ENCODE data around the gene DCHS2.

DNA sequence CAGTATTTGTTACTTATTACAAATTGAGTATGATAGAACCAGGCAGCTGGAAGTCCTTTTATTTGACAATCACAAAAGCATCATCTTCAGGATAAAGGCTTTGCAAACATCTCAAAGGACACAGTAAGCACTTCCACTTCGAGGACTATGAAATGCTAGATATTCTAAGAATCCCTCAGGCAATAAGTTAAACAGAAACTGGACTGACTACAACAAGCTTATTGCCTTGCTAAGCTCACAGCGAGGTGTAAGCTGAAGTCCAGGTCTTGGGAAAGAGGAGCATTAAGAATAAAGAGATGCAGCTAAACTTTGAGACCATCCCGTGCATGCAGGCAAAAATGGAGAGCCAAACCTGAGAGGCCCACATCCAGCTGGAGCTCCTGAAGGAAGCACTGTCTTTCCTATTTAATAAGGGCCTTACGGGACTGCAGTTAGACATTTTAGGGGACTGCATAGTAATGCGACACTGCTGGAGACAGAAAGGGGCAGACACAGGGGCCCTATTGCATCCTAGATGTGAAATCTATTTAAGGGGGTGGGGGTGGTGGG, 38.7 kb downstream of the DCHS2 start:
- TF ChIP-seq, protein P1, sequence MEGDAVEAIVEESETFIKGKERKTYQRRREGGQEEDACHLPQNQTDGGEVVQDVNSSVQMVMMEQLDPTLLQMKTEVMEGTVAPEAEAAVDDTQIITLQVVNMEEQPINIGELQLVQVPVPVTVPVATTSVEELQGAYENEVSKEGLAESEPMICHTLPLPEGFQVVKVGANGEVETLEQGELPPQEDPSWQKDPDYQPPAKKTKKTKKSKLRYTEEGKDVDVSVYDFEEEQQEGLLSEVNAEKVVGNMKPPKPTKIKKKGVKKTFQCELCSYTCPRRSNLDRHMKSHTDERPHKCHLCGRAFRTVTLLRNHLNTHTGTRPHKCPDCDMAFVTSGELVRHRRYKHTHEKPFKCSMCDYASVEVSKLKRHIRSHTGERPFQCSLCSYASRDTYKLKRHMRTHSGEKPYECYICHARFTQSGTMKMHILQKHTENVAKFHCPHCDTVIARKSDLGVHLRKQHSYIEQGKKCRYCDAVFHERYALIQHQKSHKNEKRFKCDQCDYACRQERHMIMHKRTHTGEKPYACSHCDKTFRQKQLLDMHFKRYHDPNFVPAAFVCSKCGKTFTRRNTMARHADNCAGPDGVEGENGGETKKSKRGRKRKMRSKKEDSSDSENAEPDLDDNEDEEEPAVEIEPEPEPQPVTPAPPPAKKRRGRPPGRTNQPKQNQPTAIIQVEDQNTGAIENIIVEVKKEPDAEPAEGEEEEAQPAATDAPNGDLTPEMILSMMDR (IDR thresholded peaks at IDR 0.05), result no peak
- TF ChIP-seq POLR2A (IDR thresholded peaks at IDR 0.05), result no peak
- TF ChIP-seq EP300 (IDR thresholded peaks at IDR 0.05), result no peak

All from suprapubic skin (tissue), 3 donors.